ENCODE results near the gene ZNF112.

The ZNF112 gene

DNA sequence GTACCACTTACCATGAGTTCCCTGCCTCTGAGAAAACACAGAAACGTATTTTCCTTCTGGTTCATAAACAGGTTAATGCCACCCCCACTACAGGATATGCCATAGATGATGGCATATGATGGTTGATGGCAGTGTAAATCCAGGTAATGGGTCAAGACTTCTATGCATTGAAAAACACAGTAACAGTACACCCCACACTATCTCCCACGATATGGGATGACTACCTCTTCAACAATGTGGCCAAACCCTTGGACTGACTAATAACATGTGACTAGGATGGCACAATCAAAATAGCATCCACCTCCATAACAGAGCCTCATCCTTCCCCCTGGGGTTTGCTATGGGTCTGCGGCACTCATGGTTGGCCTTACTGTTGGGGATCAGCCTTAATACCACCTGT, 73.6 kb downstream of the ZNF112 start:
- no peak for DNase-seq

DNA sequence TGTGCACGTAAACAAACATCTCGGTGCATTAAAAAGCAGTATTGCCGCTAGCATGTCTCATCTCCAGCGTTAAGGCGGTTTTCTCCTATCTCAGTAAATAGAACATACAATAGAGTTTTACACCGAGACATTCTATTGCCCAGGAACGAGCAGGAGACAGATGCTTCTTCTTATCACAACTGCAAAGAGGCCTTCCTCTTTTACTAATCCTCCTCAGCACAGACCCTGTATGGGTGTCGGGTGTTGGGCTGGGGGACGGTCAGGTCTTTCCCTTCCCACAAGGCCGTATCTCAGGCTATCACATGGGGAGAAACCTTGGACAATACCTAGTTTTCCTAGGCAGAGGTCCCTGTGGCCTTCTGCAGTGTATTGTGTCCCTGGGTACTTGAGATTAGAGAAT, 75.6 kb downstream of the ZNF112 start:
- no peak for DNase-seq

DNA sequence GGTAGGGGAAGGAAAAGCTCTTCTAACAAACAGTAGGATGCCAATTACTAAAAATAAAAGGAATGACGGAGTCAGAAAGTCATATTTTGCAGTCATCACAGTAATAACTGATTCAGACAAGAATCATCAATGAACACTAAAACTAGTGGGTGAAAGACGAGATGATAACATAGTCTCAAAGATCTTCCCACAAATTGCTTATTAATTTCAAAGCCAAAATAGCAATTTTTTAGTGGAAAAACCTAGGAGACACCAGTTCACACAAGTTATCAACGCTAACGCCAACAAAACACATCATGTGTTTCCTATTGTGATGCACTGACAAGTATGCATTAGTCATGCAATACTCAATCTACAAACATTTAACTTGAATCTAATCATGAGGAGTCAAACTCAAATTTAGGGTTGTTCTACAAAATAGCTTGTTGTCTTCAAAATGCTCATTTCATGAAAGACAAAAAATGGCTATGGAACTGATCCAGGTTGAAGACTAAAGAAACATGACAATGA, 78.2 kb downstream of the ZNF112 start:
- no peak for DNase-seq

DNA sequence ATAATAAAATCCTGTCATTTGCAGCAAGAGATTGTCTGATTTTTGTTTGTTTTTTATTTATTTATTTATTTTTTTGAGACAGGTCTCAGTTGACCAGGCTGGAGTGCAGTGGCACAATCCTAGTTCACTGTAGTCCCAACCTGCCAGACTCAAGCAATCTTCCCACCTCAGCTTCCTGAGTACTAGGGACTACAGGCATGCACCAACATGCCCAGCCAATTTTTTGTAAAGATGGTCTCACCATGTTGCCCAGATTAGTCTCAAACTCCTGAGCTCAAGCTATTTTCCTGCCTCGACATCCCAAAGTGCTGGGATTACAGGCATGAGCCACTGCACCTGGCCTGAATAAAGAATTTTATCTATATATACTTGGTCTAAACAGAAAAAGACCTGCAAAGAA, 79.1 kb downstream of the ZNF112 start:
- no peak for DNase-seq

Measured in anterior cingulate cortex (tissue), 58 donors.